K562 (cell line): Measurements from ENCODE around the gene PTPRE.

Experiments used
- BRF1 ChIP-seq: IDR thresholded peaks from 3 replicates; pipeline ENCODE4 v1.6.1; 2011; ENCODE audit warnings: borderline replicate concordance, mild to moderate bottlenecking; ENCODE audit not compliant: insufficient read length; ENCODE audit errors: extremely low read depth
- MXI1 ChIP-seq: IDR thresholded peaks from 2 replicates; pipeline ENCODE4 v1.6.1; 2011; ENCODE audit warnings: low read depth, mild to moderate bottlenecking, improper control_type of control experiment, low read length
- NCOA6 ChIP-seq: fragments of 450-650 bp; IDR thresholded peaks from 2 replicates; pipeline ENCODE4 v1.6.1; 2017; ENCODE audit warnings: mild to moderate bottlenecking
- RBM39 ChIP-seq: fragments of 200-400 bp; formaldehyde crosslinking; optimal IDR thresholded peaks from 2 replicates; pipeline ENCODE3; 2018; ENCODE audit warnings: low read depth, low read length
- RNF2 ChIP-seq: sonication (generic); IDR thresholded peaks from 2 replicates; pipeline ENCODE4 v1.6.1; 2016
- SIX5 ChIP-seq, 2 experiments: IDR thresholded peaks; 2 replicates each; pipeline ENCODE4 v1.6.1; 2011; ENCODE audit warnings: low read length in 2 of 2, borderline replicate concordance in 1 of 2, low read depth in 1 of 2, mild to moderate bottlenecking in 1 of 2, moderate library complexity in 1 of 2; ENCODE audit not compliant: insufficient read depth in 1 of 2
- ZNF146 ChIP-seq: IDR thresholded peaks from one replicate; pipeline ENCODE4 v1.6.1; 2018; ENCODE audit warnings: missing compliant biosample characterization; ENCODE audit not compliant: unreplicated experiment
- ZNF197 ChIP-seq: fragments of 200-800 bp; sonication (Bioruptor generic); IDR thresholded peaks from 2 replicates; pipeline ENCODE4 v1.6.1; 2016; ENCODE audit warnings: low read depth, missing genetic modification characterization, missing compliant biosample characterization
- ZNF23 ChIP-seq: fragments of 250-450 bp; sonication (Bioruptor Pico); IDR thresholded peaks from 2 replicates; pipeline ENCODE4 v1.4.0; 2020; ENCODE audit warnings: mild to moderate bottlenecking
- ZNF24 ChIP-seq: fragments of 450-650 bp; IDR thresholded peaks from 2 replicates; pipeline ENCODE4 v1.6.1; 2016
- ZNF436 ChIP-seq: fragments of 250-450, 450-650 bp; sonication (Bioruptor Pico); formaldehyde crosslinking; IDR thresholded peaks from 2 replicates; pipeline ENCODE4 v1.7.0; 2020; ENCODE audit warnings: mild to moderate bottlenecking
- TF ChIP-seq, protein P1 (sequence below), 2 experiments: fragments of 450-650 bp in 1 of 2; IDR thresholded peaks; 2 replicates each; pipeline ENCODE4 v1.6.1; 2011 to 2017; ENCODE audit warnings: low read depth in 2 of 2, antibody characterized with exemption in 1 of 2, borderline replicate concordance in 1 of 2, low read length in 1 of 2, mild to moderate bottlenecking in 1 of 2, mixed read lengths in 1 of 2; ENCODE audit not compliant: control insufficient read depth in 1 of 2
- TF ChIP-seq, protein P2 (sequence below), 3 experiments: IDR thresholded peaks in 2 of 3; conservative IDR thresholded peaks in 1 of 3; 2 replicates each; pipeline ENCODE4 v1.5.1; 2011 to 2012; ENCODE audit warnings: low read length in 3 of 3, mild to moderate bottlenecking in 3 of 3, control low read depth in 2 of 3, improper control_type of control experiment in 1 of 3, inconsistent platforms in 1 of 3, low read depth in 1 of 3, mixed read lengths in 1 of 3, moderate library complexity in 1 of 3; ENCODE audit not compliant: insufficient read depth in 2 of 3

DNA sequence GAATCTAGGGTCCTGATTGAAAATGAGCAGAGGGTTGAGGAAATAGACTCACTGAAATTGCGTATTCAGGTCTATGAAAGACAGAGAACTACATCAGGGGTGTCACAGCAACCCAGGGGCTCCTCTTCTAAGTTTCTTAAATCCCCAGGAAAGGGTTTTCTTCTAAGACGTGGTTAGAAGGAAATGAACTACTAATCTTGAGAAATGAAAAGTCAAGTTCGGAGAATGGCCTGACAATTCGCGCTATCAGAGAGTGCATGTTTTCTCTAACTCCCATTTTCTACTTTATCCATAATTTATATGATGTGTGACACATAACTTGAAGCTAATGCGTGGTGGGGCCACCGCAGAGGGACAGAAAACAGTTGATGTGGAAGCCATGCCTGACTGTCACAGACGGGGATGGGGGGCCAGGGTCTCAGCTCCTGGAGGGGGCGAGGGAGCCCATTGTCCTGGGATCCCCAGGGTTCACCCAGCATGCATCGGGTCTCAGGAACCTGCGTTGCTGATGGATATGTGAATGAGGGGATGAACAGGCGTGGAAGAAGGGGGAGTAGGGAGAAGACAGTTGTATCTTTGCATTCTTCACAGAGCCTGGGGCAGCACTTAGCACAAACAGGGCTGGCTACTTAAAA is 86.3 kb downstream of the PTPRE start:
- no peak for TF ChIP-seq ZNF24
- TF ChIP-seq NCOA6: no peak
- no peak for TF ChIP-seq ZNF436
- no peak for TF ChIP-seq RBM39
- TF ChIP-seq, protein P1, sequence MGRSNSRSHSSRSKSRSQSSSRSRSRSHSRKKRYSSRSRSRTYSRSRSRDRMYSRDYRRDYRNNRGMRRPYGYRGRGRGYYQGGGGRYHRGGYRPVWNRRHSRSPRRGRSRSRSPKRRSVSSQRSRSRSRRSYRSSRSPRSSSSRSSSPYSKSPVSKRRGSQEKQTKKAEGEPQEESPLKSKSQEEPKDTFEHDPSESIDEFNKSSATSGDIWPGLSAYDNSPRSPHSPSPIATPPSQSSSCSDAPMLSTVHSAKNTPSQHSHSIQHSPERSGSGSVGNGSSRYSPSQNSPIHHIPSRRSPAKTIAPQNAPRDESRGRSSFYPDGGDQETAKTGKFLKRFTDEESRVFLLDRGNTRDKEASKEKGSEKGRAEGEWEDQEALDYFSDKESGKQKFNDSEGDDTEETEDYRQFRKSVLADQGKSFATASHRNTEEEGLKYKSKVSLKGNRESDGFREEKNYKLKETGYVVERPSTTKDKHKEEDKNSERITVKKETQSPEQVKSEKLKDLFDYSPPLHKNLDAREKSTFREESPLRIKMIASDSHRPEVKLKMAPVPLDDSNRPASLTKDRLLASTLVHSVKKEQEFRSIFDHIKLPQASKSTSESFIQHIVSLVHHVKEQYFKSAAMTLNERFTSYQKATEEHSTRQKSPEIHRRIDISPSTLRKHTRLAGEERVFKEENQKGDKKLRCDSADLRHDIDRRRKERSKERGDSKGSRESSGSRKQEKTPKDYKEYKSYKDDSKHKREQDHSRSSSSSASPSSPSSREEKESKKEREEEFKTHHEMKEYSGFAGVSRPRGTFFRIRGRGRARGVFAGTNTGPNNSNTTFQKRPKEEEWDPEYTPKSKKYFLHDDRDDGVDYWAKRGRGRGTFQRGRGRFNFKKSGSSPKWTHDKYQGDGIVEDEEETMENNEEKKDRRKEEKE (IDR thresholded peaks at IDR 0.05; ENCODE audit: borderline replicate concordance in 1 of 2, control insufficient read depth in 1 of 2, low read depth in 2 of 2, low read length in 1 of 2): no peak
- TF ChIP-seq ZNF146 (CRISPR knock-in tag): no peak
- TF ChIP-seq BRF1: no peak
- TF ChIP-seq, protein P2, sequence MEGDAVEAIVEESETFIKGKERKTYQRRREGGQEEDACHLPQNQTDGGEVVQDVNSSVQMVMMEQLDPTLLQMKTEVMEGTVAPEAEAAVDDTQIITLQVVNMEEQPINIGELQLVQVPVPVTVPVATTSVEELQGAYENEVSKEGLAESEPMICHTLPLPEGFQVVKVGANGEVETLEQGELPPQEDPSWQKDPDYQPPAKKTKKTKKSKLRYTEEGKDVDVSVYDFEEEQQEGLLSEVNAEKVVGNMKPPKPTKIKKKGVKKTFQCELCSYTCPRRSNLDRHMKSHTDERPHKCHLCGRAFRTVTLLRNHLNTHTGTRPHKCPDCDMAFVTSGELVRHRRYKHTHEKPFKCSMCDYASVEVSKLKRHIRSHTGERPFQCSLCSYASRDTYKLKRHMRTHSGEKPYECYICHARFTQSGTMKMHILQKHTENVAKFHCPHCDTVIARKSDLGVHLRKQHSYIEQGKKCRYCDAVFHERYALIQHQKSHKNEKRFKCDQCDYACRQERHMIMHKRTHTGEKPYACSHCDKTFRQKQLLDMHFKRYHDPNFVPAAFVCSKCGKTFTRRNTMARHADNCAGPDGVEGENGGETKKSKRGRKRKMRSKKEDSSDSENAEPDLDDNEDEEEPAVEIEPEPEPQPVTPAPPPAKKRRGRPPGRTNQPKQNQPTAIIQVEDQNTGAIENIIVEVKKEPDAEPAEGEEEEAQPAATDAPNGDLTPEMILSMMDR (IDR thresholded peaks at IDR 0.05 in 2 of 3, conservative IDR thresholded peaks at IDR 0.05 in 1 of 3; ENCODE audit: insufficient read depth in 2 of 3, low read depth in 1 of 3, low read length in 3 of 3): no peak
- no peak for TF ChIP-seq SIX5 (IDR thresholded peaks at IDR 0.05; ENCODE audit: borderline replicate concordance in 1 of 2, insufficient read depth in 1 of 2, low read depth in 1 of 2, low read length in 2 of 2)
- no peak for TF ChIP-seq ZNF197 (CRISPR knock-in tag)
- no peak for TF ChIP-seq ZNF23 (CRISPR knock-in tag)
- TF ChIP-seq RNF2: no peak
- TF ChIP-seq MXI1: no peak
